HG03439 (cell line): ENCODE measurements around the gene SLC35E1.
"Not testable (repeated sequence)": the region's sequence is repeated elsewhere in the genome, so short reads cannot be mapped to it uniquely, and the experiment has no call there.

Experiments
- ATAC-seq: cut with Tn5 transposase; IDR thresholded peaks from one replicate; pipeline ENCODE4 v1.9.1; 2021; ENCODE audit warnings: mild to moderate bottlenecking, moderate library complexity; ENCODE audit not compliant: unreplicated experiment

Gene SLC35E1

GRCh38 chr19:16525751-16526481, 46.3 kb downstream of the SLC35E1 start:
- no peak for ATAC-seq

DNA sequence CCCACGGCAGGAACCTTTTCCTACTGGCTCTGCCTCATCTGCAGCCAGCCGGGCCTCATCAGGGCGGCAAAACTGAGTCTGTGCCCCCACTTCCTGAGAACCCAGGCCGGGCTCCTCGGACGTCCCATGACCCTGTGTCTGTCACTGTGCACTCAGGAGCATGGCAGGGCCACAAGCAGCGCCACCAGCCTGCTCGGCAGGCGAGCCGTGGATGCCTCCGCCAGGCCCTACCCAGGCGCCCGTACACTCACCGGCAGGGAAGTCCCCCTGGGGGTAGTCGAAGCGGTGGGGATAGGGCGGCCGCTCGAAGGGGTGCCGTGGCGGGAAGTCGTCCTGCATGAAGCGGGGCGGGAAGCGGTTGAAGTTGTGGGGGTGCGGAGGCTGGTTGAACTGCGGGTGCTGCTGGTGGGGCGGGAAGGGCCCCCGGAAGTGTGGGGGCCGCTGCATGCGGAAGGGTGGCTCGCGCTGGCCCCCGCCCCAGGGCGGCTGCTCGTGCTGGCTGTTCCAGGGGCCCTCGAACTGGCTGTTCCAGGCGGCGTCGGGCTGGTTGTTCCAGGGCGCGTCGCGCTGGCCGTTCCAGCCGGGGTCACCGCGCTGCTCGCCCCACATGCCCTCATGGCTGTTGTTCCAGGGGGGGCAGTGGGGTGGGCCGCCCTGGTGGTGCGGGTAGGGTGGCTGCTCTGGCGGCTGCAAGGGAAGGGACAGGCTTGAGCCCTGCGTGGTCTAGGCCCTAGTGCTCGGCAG, 47.1 kb downstream of the SLC35E1 start:
- no peak for ATAC-seq

DNA sequence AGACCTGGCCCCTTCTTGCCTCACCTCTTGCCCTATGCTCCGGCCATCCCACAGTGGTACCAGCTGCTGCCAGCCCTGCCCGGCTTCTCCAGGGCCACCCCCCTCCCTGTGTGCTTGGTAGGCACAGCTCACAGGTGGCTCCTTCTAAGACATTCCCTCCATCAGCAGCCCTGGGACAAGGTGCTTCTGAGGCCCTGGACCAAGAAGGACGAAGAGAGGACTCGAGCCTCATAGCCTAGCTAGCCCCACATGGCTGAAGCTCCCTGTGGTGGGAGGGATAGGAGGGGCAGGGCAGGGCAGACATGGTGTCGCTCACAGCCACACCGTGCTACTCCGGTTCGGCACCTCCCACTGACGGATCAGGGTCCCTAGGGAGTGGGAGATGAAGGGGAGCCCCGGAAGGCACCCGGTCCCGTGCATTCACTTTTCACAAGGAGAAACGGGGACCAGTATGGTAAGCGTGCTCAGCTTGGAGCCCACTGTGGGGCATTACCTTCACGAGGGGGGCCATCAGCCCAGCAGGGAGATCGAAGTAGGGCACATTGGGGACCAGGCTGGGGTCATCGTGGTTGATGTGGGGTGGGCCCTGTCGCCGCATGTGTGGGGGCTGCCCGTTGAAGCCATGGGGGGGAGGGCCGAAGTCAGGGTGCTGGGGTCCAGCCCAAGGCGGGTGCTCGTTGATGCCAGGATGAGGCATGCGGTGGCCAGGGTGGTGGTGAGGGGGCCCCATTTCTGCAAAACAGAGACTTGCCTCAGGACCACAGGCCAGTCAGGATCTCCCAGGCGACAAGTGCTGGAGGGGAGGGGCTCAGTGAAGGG, 49.4 kb downstream of the SLC35E1 start:
- ATAC-seq: no peak

- ATAC-seq: no peak
Measured at GRCh38 chr19:16521715-16522289, 50.4 kb downstream of the SLC35E1 start.

DNA sequence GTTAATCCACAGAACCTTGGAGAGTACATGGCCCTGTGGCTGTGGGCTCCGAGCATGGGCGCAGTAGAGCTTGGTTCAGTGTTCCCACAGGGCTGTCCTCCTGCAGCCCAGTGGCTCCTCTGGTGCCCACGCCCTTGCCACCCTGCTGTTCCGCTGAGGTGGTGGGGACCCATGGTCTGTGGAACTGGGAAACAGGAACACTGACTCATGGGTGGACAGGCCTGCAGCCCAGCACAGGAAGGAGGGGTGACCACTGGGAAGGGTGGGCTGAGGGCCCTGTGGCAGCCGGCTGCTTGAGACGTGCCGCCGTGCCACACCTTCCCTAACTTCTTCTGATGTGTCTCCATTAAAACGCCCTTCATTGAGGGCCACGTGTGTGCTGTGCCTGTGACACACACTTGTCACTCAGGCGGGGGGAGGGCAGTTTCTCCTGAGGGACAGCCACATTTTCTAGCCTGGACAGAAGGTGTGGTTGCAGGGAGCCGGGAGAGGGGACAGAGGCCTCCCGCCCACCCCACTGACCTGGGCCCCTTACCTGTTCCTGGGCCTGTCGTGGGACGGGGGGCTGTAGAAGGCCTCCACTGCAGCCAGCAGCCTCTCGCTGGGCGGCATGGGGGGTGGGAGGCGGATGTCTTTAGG, 51.1 kb downstream of the SLC35E1 start:
- no peak for ATAC-seq

DNA sequence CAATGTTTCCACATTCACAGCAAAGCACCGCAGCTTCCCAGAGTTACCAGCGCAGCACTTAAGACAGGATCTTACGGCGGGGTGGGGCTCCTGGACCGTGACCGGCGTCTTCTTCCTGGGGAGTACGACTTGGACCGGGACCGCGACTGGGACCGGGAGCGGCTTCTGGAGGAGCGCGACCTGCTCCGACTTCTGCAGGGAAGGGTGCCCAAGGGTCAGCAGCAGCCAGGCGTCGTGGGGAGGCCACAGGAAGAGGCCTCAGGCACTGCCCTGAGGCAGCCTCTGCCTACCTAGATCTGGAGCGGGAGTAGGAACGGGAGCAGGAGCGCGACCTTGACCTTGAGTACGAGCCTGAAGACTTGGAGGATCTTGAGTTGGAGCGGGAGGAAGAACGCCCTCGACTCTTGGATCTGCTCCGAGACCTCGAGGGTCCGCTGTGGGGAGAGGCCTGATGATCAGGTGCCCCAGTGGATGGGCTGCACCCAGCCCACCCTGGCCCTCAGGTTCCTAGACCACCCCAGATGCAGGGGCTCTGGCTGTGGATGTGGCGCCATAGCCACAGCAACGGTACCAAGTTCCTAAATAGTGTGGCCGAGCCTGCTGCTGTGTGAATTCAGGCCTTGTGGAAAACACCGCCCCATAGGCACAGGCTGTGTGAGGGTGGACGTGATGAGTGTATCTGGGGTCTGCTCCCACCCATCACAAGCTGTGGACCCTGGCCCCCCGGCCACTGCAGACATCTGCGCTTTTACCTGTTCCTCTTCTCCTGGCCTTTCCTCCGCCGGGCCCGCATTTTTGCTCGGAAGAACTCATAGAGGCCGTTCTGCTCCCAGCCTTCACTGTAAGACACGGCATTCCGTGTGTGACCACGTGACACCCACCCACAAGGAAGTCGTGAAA, 51.9 kb downstream of the SLC35E1 start:
- ATAC-seq: no peak

- no peak for ATAC-seq
Measured at GRCh38 chr19:16519230-16519687, 53.0 kb downstream of the SLC35E1 start.

GRCh38 chr19:16518483-16519229, 53.6 kb downstream of the SLC35E1 start:
- ATAC-seq: no peak

DNA sequence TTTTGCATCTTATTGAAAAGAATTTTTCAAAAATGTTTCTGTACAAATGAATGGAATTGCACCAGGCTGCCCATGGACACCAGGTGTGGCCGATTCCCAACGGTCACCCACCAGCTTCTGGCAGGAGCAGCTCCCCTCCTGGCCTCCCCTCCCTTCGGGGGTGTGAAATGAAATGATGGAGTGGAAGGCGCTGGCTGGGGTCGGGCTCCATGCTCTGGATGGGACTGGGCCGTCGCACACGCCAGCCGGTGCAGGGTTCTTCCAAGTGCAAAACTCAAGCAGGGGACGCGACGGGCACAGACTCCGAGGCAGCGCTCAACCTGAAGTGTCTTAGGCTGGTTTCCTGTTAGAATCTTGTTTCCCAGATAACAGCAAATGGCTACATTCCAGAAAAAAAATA, 54.2 kb downstream of the SLC35E1 start:
- ATAC-seq: no peak

DNA sequence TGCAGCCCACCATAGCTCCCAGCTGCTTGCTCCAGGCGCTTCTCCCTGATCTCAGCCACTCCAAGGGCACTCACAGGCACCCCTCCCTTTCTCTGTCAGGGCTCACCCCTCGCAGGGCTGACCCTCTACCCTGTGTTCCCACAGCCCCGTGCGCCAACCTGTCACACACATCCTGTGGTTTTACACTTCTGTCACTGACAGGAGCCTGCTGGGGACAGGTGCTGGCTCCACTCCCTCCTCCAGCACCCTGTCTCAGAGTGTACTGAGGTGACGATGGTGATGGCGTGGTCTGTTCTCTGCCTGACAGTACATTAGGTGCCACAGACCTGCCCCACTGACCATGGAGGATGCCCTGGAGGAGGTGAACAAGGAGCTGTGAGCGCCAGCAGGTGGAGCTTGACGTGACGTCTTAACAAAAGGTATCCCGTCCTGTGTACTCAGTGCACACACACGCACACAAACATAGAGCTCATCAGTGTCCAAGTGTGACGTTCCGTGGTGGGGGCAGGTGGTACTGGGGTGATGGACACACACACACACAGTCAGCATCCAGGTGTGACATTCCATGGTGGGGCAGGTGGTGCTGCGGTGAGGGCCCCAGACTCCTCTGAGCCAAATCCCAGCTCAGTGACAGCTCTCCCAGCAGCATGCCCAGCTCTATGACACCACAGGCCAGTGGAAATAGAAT, 55.1 kb downstream of the SLC35E1 start:
- ATAC-seq: no peak

- no peak for ATAC-seq
Measured at GRCh38 chr19:16516381-16516780, 55.8 kb downstream of the SLC35E1 start.

DNA sequence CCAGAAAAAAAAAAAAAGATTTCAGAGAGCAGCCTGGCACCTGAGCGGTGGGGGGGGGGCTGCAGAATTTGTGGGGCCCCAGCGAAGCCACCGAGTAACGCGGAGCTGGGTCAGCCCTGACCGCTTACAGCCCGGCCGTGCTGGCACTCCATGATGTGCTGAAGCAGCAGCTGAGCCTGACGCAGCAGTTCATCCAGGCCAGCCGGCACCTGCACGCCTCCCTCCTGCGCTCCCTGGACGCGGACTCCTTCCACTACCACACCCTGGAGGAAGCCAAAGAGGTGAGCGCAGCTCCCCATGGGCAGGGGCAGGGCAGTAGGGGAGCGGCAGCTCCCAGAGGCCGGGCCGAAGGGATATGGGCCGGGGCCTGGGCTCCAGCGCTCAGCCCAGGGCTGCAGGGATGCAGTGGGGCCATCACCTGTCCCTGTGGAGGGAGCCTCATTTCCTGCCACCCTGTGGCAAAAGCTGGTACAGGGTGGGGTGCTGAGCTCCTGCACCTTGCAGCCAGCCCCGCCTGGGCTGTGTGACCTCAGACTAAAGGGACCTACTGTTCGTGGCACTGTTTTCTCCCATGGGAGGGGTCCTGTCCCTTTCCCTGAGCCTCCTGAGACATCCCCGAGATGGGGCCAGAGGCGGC, 57.7 kb downstream of the SLC35E1 start:
- no peak for ATAC-seq

- ATAC-seq: not testable (repeated sequence)
Measured at GRCh38 chr19:16512611-16513010, 59.6 kb downstream of the SLC35E1 start.

DNA sequence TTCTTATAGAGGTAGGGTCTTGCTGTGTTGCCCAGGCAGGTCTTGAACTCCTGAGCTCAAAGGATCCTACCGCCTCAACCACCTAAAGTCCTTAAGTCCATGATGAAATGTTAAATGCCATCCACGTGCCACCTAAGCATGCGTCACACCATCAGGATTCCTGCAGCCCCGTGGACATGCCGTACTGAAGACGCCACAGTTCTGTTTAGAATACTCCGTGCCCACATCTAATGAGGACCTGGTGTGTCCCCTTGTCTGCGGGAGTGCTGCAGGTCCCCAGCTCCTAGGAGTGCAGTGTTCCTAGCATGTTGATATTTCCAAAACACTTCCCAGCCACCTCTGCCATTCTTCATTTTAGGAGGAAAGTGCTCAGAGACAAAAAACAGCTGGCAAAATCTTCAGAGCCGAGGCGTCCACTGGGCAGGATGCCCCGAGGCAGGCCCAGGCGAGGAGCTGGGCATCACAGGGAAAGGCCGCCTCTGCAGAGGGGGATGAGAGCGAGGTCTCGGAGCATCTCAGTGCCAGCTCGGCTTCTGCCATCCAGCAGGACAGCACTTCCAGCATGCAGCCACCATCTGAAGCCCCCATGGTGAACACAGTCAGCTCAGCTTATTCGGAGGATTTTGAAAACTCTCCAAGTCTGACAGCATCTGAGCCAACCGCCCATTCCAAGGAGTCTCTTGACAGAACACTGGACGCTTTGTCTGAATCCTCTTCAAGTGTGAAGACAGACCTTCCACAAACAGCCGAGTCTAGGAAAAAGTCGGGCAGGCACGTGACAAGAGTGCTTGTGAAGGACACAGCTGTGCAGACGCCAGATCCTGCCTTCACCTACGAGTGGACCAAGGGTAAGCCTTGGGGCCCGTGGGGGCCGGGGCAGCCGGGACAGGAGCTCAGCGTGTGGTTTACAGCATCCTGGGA, 62.8 kb downstream of the SLC35E1 start:
- ATAC-seq: no peak

DNA sequence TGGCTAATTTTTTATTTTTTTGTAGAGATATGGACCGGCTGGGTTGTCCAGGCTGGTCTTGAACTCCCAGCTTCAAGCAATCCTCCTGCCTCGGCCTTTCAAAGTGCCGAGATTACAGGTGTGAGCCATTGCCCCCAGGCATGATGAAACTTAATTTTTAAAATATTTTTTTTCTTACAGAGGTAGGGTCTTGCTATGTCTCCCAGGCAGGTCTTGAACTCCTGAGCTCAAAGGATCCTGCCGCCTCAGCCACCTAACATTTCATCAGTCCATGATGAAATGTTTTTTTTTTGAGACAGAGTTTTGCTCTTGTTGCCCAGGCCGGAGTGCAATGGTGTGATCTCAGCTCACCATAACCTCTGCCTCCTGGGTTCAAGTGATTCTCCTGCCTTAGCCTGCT, 63.7 kb downstream of the SLC35E1 start:
- ATAC-seq: no peak

GRCh38 chr19:16506961-16507360, 65.3 kb downstream of the SLC35E1 start:
- no peak for ATAC-seq

DNA sequence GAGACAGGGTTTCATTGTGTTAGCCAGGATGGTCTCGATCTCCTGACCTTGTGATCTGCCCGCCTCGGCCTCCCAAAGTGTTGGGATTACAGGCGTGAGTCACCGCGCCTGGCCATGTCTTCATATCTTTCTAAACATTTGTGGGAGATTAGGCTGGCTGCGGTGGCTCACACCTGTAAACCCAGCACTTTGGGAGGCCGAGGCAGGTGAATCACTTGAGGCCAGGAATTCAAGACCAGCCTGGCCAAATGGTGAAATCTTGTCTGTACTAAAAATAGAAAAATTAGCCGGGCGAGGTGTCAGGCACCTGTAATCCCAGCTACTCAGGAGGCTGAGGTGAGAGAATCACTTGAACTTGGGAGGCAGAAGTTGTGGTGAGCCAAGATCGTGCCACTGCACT, 66.1 kb downstream of the SLC35E1 start:
- not testable (repeated sequence) for ATAC-seq
